Testis (tissue), 3 donors: ENCODE measurements around the gene CDC42SE2. TPM values are rescaled to one million over a fixed set of nuclear protein-coding genes. Genes with fewer than 3 reads are reported as not detected.

Source experiments
- DNase-seq: peaks from one replicate; pipeline ENCODE4 v3.0.0-alpha.2; 2019
- H3K27ac ChIP-seq, 2 donors: fragments of 200-600 bp; sonication (generic); one replicate each; pipeline ENCODE4 v1.5.1; 2019
- H3K27me3 ChIP-seq: fragments of 200-600 bp; sonication (generic); one replicate; pipeline ENCODE4 v1.5.1; 2019
- H3K36me3 ChIP-seq: fragments of 200-600 bp; sonication (generic); one replicate; pipeline ENCODE4 v1.5.1; 2017; ENCODE audit warnings: low read depth; ENCODE audit errors: missing control alignments
- H3K4me1 ChIP-seq: fragments of 200-600 bp; sonication (generic); one replicate; pipeline ENCODE4 v1.5.1; 2019
- H3K4me3 ChIP-seq, 2 donors: fragments of 200-600 bp; sonication (generic); one replicate each; pipeline ENCODE4 v1.5.1; 2017 to 2019
- H3K9me3 ChIP-seq: fragments of 200-600 bp; sonication (generic); one replicate; pipeline ENCODE4 v1.5.1; 2017
- POLR2A ChIP-seq: fragments of 450-650 bp; IDR thresholded peaks from one replicate; pipeline ENCODE4 v1.6.1; 2017; ENCODE audit warnings: antibody characterized with exemption, mild to moderate bottlenecking, moderate library complexity
- WGBS, 2 donors: methylation state at CpG; one replicate each; pipeline ENCODE4 v1.1.5; 2018; 5-methylcytosine and 5-hydroxymethylcytosine counted together
- intact Hi-C: fragments of 100-400 bp; cut with DNase I; formaldehyde crosslinking; loops from one replicate; pipeline ENCODE4 v1.15.1; 2023; ENCODE audit warnings: low total_unique reads
- polyA plus RNA-seq: library from polyadenylated mRNA; stranded (reverse); fragments of 350-450 nt; fragmentation: Illumina TruSeq; extraction: RNeasy Lipid Tissue Mini Kit (QIAGEN cat#74804); gene quantifications from one replicate; pipeline ENCODE4 v1.2.3, GENCODE V29; 2014; ENCODE audit warnings: low read depth, low replicate concordance; ENCODE audit not compliant: insufficient read depth
- total RNA-seq, 2 donors: library from RNA; depleted of rRNA; stranded (reverse); fragments of >200 nt; gene quantifications; one replicate each; pipeline ENCODE4 v1.2.3, GENCODE V29; 2016
- TF ChIP-seq, protein P1 (sequence below), 3 experiments: fragments of 450-650 bp in 2 of 3; fragments of 200-600 bp in 1 of 3; sonication (generic) in 1 of 3; IDR thresholded peaks; one replicate each; pipeline ENCODE4 v1.5.1; 2016 to 2019; ENCODE audit warnings: antibody characterized with exemption in 3 of 3, mild to moderate bottlenecking in 2 of 3, moderate library complexity in 1 of 3

Gene CDC42SE2
- total and polyA plus RNA-seq, 3 donors from 2014 or later: 57.6 to 72.8 (median 67.1) TPM

DNA sequence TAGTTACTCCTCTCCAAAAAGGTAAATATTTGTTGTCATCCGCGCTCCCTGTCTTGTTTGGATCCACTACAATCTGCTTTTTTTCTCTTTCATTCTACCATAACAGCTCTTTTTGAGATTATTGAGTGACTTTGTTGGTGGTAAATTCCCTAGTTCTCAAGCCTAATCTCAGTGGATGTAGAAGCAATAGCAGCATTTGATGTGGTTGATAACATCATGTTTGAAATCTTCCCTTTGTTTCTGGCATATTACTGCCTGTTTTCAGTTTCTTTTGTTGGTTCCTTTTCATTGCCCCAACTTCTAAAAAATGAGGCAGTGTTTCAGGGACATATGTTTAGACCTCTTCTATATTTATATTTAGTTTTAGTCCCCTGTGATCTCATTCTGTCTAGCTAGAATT, 8.9 kb downstream of the CDC42SE2 start:
- H3K27ac ChIP-seq: no peak overlapping the region
- intact Hi-C loops: no loop called here
- no peaks in the 10 kb centered on the region for H3K36me3 ChIP-seq
- H3K9me3 ChIP-seq: no peaks in the 10 kb centered on the region
- no peaks in the 10 kb centered on the region for H3K27me3 ChIP-seq
- 95 to 98% methylated on average over 2 of the region's 2 CpGs for WGBS, 2 donors
- no peak for DNase-seq
- H3K4me1 ChIP-seq: no peaks in the 10 kb centered on the region
- H3K4me3 ChIP-seq: no peak overlapping the region
- TF ChIP-seq POLR2A: no peak
- TF ChIP-seq, protein P1, sequence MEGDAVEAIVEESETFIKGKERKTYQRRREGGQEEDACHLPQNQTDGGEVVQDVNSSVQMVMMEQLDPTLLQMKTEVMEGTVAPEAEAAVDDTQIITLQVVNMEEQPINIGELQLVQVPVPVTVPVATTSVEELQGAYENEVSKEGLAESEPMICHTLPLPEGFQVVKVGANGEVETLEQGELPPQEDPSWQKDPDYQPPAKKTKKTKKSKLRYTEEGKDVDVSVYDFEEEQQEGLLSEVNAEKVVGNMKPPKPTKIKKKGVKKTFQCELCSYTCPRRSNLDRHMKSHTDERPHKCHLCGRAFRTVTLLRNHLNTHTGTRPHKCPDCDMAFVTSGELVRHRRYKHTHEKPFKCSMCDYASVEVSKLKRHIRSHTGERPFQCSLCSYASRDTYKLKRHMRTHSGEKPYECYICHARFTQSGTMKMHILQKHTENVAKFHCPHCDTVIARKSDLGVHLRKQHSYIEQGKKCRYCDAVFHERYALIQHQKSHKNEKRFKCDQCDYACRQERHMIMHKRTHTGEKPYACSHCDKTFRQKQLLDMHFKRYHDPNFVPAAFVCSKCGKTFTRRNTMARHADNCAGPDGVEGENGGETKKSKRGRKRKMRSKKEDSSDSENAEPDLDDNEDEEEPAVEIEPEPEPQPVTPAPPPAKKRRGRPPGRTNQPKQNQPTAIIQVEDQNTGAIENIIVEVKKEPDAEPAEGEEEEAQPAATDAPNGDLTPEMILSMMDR (IDR thresholded peaks at IDR 0.05): no peak

DNA sequence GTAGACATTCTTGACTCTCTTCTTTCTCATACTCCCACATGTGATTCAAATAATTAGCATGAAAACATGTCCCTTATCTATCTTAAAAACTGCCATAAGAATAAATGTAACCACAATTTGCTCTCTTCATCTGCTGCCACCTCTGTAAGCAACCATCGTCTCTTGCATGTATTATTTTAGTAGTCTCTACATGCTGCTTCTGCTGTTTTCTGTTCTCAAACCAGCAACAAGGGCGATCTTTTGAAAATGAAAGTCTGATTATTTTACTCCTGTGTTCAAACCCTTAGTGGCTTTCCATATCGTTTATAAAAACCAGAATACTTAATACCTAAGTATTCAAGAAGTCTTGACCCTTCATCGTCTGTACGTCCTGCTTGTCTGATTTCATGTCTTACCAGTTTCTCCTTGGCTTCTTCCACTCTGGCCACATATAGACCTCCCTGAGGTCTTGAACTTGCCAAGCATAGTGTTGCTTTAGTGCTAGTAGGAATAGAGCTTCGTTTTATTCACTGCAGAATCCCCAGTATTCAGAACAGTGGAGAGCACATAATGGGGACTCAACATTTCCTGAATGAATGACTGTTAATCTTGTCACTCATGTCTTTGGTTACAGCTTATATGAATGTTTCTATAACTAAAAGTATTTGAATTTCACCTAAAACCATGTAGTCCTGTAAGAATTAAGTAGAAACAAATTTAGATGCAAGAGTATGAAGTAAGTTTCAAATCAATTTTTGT, 10.6 kb downstream of the CDC42SE2 start:
- TF ChIP-seq POLR2A: no peak
- TF ChIP-seq, protein P1 (IDR thresholded peaks at IDR 0.05): no peak
- intact Hi-C loops: no loop called here
- Histone ChIP-seq H3K4me3 (no peak overlapping the region), H3K27me3 (no peaks in the 10 kb centered on the region), H3K9me3 (no peaks in the 10 kb centered on the region), H3K27ac (no peak overlapping the region), H3K4me1 (no peaks in the 10 kb centered on the region), H3K36me3 (no peaks in the 10 kb centered on the region)
- no peak for DNase-seq
- 75 to 76% methylated on average over 6 of the region's 6 CpGs for WGBS, 2 donors

DNA sequence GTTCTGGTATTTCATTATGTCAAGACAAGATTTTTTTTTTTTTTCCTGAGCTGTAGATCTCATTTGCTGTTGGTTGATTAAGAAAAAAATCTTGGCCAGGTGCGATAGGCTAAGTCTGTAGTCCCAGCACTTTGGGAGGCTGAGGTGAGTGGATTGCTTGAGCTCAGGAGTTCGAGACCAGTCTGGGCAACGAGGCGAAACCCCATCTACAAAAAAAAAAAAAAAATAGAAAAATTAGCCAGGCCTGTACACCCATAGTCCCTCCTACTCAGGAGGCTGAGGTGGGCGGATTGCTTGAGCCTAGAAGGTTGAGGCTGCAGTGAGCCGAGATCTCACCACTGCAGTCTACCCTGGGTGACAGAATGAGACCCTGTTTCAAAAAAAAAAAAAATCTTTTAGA, 12.2 kb downstream of the CDC42SE2 start:
- H3K4me3 ChIP-seq: no peak overlapping the region
- 85 to 89% methylated on average over 6 of the region's 6 CpGs for WGBS, 2 donors
- no peaks in the 10 kb centered on the region for H3K9me3 ChIP-seq
- H3K36me3 ChIP-seq: no peaks in the 10 kb centered on the region
- H3K27me3 ChIP-seq: no peaks in the 10 kb centered on the region
- TF ChIP-seq, protein P1 (IDR thresholded peaks at IDR 0.05): no peak
- TF ChIP-seq POLR2A: no peak
- H3K27ac ChIP-seq: no peak overlapping the region
- no peak for DNase-seq
- intact Hi-C loops: no loop called here
- no peaks in the 10 kb centered on the region for H3K4me1 ChIP-seq

DNA sequence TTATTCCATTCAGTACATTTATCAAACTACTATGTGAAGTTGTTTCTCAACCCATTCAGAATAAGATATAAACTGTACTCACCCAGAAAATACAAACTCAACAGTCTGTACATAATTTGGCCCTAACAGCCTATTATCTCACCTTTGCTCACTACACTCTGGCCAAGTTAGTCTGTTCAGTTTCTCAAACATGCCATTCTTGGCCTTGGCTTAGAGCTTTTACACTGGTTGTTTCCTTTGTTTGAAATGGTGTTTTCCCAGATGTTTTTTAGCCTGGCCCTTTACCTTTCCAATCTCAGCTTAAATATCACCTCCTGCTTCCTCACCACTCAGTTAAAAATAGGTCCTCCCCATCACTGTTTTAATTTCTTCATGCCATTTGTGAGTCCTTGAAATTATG, 13.6 kb downstream of the CDC42SE2 start:
- Histone ChIP-seq H3K4me1 (no peaks in the 10 kb centered on the region), H3K9me3 (no peaks in the 10 kb centered on the region), H3K36me3 (no peaks in the 10 kb centered on the region), H3K27me3 (no peaks in the 10 kb centered on the region), H3K27ac (no peak overlapping the region), H3K4me3 (no peak overlapping the region)
- intact Hi-C loops: no loop called here
- DNase-seq: no peak
- TF ChIP-seq POLR2A: no peak
- TF ChIP-seq, protein P1 (IDR thresholded peaks at IDR 0.05): no peak
